IPS-18a (cell line): ENCODE data around the gene GULP1.

ENCODE experiments used
- H3K27ac ChIP-seq: one replicate; pipeline ENCODE4 v1.5.1; 2013; ENCODE audit warnings: low read length
- H3K27me3 ChIP-seq: one replicate; pipeline ENCODE4 v1.6.1; 2013; ENCODE audit warnings: mild to moderate bottlenecking, low read length; ENCODE audit not compliant: control insufficient read depth, insufficient read depth
- H3K36me3 ChIP-seq: one replicate; pipeline ENCODE4 v1.6.1; 2013; ENCODE audit warnings: low read depth, low read length; ENCODE audit not compliant: control insufficient read depth
- H3K4me1 ChIP-seq: one replicate; pipeline ENCODE4 v1.6.1; 2013; ENCODE audit warnings: low read depth, low read length; ENCODE audit not compliant: control insufficient read depth
- H3K4me3 ChIP-seq: one replicate; pipeline ENCODE4 v1.5.1; 2013; ENCODE audit warnings: low read length
- H3K9ac ChIP-seq: one replicate; pipeline ENCODE4 v1.6.1; 2013; ENCODE audit warnings: mild to moderate bottlenecking, low read length, moderate library complexity
- H3K9me3 ChIP-seq: one replicate; pipeline ENCODE4 v1.6.1; 2013; ENCODE audit warnings: low read depth, low read length; ENCODE audit not compliant: control insufficient read depth

Gene GULP1

DNA sequence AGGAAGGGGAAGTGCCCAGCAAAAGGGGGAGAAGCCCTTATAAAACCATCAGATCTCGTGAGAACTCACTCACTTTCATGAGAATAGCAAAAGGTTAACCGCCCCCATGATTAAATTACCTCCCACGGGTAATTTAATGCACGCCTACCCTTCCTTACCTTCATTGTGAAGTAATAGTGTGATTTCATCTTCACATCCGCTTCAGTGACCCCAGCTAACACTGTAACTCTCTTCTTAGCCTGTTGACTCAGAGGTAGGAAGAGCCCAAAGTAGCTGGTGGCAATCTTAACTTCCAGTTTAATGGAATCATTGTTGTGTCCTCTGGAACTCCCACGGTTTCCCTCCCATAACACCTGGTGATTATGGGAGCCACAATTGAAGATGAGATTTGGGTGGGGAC lies 120.5 kb downstream of the GULP1 start:
- Histone ChIP-seq H3K4me3 (no peak overlapping the region), H3K27ac (no peak overlapping the region), H3K36me3 (no peaks in the 10 kb centered on the region)

DNA sequence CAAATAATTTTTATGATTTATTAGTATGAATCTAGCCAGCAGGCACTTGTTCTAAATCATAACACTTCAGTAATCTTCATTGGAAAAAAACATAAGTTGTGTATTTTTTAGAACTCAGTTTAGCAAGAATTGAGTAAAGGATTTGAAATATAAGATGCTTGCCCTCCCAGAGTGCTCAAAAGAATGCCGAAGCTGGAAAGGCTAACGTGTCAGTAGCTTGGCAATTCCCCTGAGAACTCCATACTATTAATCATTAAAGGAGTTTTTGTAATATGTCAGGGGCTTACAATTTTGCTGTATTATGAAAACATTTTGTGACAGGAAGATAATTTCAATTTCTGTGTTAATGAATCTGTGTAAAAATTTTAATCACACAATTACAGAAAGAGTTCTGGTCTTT lies 122.7 kb downstream of the GULP1 start:
- peaks cover 16% of the 10 kb centered on the region for H3K27me3 ChIP-seq
- peaks cover 13% of the 10 kb centered on the region for H3K4me1 ChIP-seq
- no peak overlapping the region for H3K27ac ChIP-seq
- no peak overlapping the region for H3K4me3 ChIP-seq
- H3K9ac ChIP-seq, result no peak overlapping the region
- no peaks in the 10 kb centered on the region for H3K36me3 ChIP-seq
- H3K9me3 ChIP-seq, result no peaks in the 10 kb centered on the region

More for the DNA sequence above, 120.5 kb downstream of the GULP1 start:
- H3K9ac ChIP-seq, result no peak overlapping the region
- peaks cover 16% of the 10 kb centered on the region for H3K27me3 ChIP-seq
- H3K4me1 ChIP-seq, result peaks cover 17% of the 10 kb centered on the region
- peaks cover 3% of the 10 kb centered on the region for H3K9me3 ChIP-seq

GRCh38 chr2:188414869-188415753 lies 123.4 kb downstream of the GULP1 start:
- Histone ChIP-seq H3K27me3 (peaks cover 10% of the 10 kb centered on the region), H3K36me3 (no peaks in the 10 kb centered on the region), H3K4me1 (peaks cover 7% of the 10 kb centered on the region), H3K9ac (no peak overlapping the region), H3K9me3 (no peaks in the 10 kb centered on the region), H3K27ac (no peak overlapping the region), H3K4me3 (no peak overlapping the region)

DNA sequence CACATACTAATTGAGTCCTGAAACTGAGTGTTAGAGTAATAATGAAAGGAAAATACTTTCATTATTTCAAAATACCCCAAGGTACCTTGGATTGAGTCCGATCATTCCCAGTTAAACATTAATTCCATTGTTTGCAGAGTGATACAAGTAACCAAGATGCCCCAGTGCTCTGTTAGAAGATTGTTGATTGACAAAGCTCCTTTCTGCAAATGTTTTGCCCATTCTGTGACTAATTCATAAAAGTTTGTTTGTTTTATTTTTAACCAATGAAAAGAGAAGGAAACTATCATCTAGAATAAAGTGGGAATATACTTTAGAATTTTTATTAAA lies 124.0 kb downstream of the GULP1 start:
- Histone ChIP-seq H3K9ac (no peak overlapping the region), H3K4me3 (no peak overlapping the region), H3K27ac (no peak overlapping the region)

DNA sequence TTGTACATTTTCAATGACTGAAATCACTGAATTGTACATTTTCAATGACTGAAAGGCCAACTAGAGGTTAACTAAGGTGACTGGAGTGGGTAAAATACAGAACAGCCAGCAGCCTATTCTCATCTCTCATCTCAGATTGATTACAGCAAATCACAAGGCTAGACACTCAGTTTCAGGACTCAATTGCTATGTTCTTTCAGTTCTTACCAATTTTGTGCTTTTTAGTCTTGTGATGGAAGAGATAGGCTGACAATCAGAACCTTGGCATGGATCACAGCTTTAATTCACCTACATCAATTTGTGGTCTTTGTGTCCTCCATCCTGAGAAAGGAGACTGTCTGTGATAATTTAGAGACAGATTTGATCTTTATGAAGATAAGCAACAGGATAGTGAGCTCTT lies 124.7 kb downstream of the GULP1 start:
- Histone ChIP-seq H3K4me1 (no peaks in the 10 kb centered on the region), H3K4me3 (no peak overlapping the region), H3K27ac (no peak overlapping the region), H3K9ac (no peak overlapping the region), H3K27me3 (peaks cover 5% of the 10 kb centered on the region), H3K9me3 (no peaks in the 10 kb centered on the region), H3K36me3 (no peaks in the 10 kb centered on the region)

More for the DNA sequence above, 124.0 kb downstream of the GULP1 start:
- Histone ChIP-seq H3K9me3 (no peaks in the 10 kb centered on the region), H3K27me3 (peaks cover 8% of the 10 kb centered on the region), H3K4me1 (peaks cover 1% of the 10 kb centered on the region), H3K36me3 (no peaks in the 10 kb centered on the region)

DNA sequence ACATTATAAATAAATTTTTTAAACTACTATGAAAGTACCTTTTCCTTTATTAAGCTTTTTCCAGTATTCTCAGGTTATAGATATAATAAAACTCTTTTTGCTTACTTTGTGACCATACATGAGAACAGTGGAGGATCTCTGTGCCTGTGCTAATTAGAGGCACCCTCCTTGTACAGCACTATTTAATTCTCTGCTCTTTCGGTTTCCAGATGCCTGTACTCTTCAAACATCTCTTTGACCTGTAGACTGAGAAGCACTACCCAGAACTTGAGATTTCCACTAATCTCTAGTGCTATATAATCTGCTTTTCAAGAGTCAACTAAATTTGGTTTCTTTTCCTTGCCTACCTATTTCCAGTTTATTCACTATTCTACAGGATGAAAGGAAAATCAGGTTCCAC lies 131.1 kb downstream of the GULP1 start:
- H3K4me1 ChIP-seq, result peaks cover 29% of the 10 kb centered on the region
- H3K9me3 ChIP-seq, result no peaks in the 10 kb centered on the region
- no peak overlapping the region for H3K27ac ChIP-seq
- H3K4me3 ChIP-seq, result no peak overlapping the region
- no peak overlapping the region for H3K9ac ChIP-seq
- no peaks in the 10 kb centered on the region for H3K36me3 ChIP-seq
- no peaks in the 10 kb centered on the region for H3K27me3 ChIP-seq

DNA sequence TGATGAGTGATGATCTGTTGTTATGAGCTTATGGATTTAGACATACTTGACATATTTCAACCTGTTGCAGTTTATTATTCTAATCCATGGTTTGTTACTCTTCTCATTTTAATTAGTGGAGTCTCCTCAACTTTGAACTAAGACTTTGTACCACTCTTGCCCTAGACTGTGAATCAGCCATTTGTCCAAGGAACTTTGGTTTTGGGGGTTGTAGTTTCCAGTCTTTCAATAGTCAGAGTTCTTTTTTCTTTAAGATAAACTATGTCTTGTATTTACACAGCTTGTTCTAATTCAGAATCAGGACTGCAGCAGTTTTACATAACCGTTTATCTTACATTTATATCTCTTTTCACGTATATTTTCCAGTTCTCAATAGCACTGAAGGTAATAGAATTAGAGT lies 133.6 kb downstream of the GULP1 start:
- H3K36me3 ChIP-seq, result no peaks in the 10 kb centered on the region
- no peak overlapping the region for H3K9ac ChIP-seq
- H3K4me1 ChIP-seq, result peaks cover 29% of the 10 kb centered on the region
- no peaks in the 10 kb centered on the region for H3K9me3 ChIP-seq
- no peak overlapping the region for H3K27ac ChIP-seq
- no peak overlapping the region for H3K4me3 ChIP-seq
- H3K27me3 ChIP-seq, result no peaks in the 10 kb centered on the region

DNA sequence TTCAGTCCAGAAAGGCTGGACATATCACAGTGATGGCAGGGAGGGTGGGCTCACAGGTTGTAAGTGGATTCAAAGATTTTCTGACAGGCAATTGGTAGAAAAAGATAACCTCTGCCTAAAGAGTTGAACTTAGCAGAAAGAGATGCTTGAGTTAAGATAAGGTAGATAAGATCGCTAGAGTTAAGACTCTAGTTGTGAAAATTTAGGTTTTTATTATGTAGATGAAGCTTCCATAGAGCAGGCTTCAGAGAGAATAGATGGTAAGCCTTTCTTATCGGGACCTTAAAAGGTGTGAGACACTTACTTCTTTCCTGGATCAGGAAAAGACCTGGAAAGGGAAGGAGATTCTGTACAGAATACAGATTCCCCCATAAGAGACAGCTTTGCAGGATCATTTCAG lies 134.4 kb downstream of the GULP1 start:
- no peak overlapping the region for H3K9ac ChIP-seq
- H3K27ac ChIP-seq, result no peak overlapping the region
- no peak overlapping the region for H3K4me3 ChIP-seq
- H3K27me3 ChIP-seq, result no peaks in the 10 kb centered on the region
- H3K9me3 ChIP-seq, result no peaks in the 10 kb centered on the region
- H3K36me3 ChIP-seq, result no peaks in the 10 kb centered on the region
- H3K4me1 ChIP-seq, result peaks cover 29% of the 10 kb centered on the region

- Histone ChIP-seq H3K9me3 (no peaks in the 10 kb centered on the region), H3K9ac (no peak overlapping the region), H3K36me3 (no peaks in the 10 kb centered on the region), H3K4me1 (peaks cover 26% of the 10 kb centered on the region), H3K4me3 (no peak overlapping the region), H3K27me3 (no peaks in the 10 kb centered on the region), H3K27ac (no peak overlapping the region)
These were observed 139.0 kb downstream of the GULP1 start for GRCh38 chr2:188430705-188431104.

GRCh38 chr2:188434018-188434417 lies 142.3 kb downstream of the GULP1 start:
- Histone ChIP-seq H3K9me3 (no peaks in the 10 kb centered on the region), H3K27me3 (no peaks in the 10 kb centered on the region), H3K4me3 (no peak overlapping the region), H3K9ac (no peak overlapping the region), H3K36me3 (no peaks in the 10 kb centered on the region), H3K4me1 (peaks cover 13% of the 10 kb centered on the region), H3K27ac (no peak overlapping the region)

GRCh38 chr2:188435115-188435514 lies 143.4 kb downstream of the GULP1 start:
- Histone ChIP-seq H3K4me1 (peaks cover 23% of the 10 kb centered on the region), H3K9ac (no peak overlapping the region), H3K9me3 (no peaks in the 10 kb centered on the region), H3K27me3 (no peaks in the 10 kb centered on the region), H3K36me3 (no peaks in the 10 kb centered on the region), H3K27ac (no peak overlapping the region), H3K4me3 (no peak overlapping the region)

GRCh38 chr2:188437537-188437936 lies 145.9 kb downstream of the GULP1 start:
- no peaks in the 10 kb centered on the region for H3K36me3 ChIP-seq
- H3K9ac ChIP-seq, result no peak overlapping the region
- H3K4me1 ChIP-seq, result peaks cover 41% of the 10 kb centered on the region
- no peak overlapping the region for H3K27ac ChIP-seq
- no peak overlapping the region for H3K4me3 ChIP-seq
- H3K27me3 ChIP-seq, result no peaks in the 10 kb centered on the region
- H3K9me3 ChIP-seq, result no peaks in the 10 kb centered on the region
